ENCODE results near the gene POU5F1.

The POU5F1 gene

GRCh38 chr6:31210123-31210522 is 39.6 kb upstream of the POU5F1 start:
- no peaks in the 10 kb centered on the region for H3K9me3 ChIP-seq (ENCODE audit: severe bottlenecking)
- no peak overlapping the region for H3K27ac ChIP-seq (ENCODE audit: poor library complexity, severe bottlenecking)
- no peak overlapping the region for H3K4me3 ChIP-seq (ENCODE audit: severe bottlenecking)
- no peaks in the 10 kb centered on the region for H3K36me3 ChIP-seq (ENCODE audit: low read depth)
- ATAC-seq (ENCODE audit: low read depth) (no peak), DNase-seq (ENCODE audit: low spot score) (no peak)
- no peaks in the 10 kb centered on the region for H3K4me1 ChIP-seq (ENCODE audit: insufficient read depth, poor library complexity, severe bottlenecking)
- no peaks in the 10 kb centered on the region for H3K27me3 ChIP-seq (ENCODE audit: insufficient read depth, poor library complexity, severe bottlenecking)
- TF ChIP-seq, protein P1, sequence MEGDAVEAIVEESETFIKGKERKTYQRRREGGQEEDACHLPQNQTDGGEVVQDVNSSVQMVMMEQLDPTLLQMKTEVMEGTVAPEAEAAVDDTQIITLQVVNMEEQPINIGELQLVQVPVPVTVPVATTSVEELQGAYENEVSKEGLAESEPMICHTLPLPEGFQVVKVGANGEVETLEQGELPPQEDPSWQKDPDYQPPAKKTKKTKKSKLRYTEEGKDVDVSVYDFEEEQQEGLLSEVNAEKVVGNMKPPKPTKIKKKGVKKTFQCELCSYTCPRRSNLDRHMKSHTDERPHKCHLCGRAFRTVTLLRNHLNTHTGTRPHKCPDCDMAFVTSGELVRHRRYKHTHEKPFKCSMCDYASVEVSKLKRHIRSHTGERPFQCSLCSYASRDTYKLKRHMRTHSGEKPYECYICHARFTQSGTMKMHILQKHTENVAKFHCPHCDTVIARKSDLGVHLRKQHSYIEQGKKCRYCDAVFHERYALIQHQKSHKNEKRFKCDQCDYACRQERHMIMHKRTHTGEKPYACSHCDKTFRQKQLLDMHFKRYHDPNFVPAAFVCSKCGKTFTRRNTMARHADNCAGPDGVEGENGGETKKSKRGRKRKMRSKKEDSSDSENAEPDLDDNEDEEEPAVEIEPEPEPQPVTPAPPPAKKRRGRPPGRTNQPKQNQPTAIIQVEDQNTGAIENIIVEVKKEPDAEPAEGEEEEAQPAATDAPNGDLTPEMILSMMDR (IDR thresholded peaks at IDR 0.05; ENCODE audit: poor library complexity, severe bottlenecking), result no peak

- no peaks in the 10 kb centered on the region for H3K27me3 ChIP-seq (ENCODE audit: insufficient read depth, poor library complexity, severe bottlenecking)
- H3K9me3 ChIP-seq (ENCODE audit: severe bottlenecking), result no peaks in the 10 kb centered on the region
- DNase-seq (ENCODE audit: low spot score) (no peak), ATAC-seq (ENCODE audit: low read depth) (no peak)
- TF ChIP-seq, protein P1 (IDR thresholded peaks at IDR 0.05; ENCODE audit: poor library complexity, severe bottlenecking), result no peak
- no peak overlapping the region for H3K27ac ChIP-seq (ENCODE audit: poor library complexity, severe bottlenecking)
- H3K36me3 ChIP-seq (ENCODE audit: low read depth), result no peaks in the 10 kb centered on the region
- H3K4me3 ChIP-seq (ENCODE audit: severe bottlenecking), result no peak overlapping the region
- H3K4me1 ChIP-seq (ENCODE audit: insufficient read depth, poor library complexity, severe bottlenecking), result no peaks in the 10 kb centered on the region
These were observed 38.7 kb upstream of the POU5F1 start for GRCh38 chr6:31209137-31209536.

GRCh38 chr6:31208506-31208905 is 38.0 kb upstream of the POU5F1 start:
- Histone ChIP-seq H3K27me3 (ENCODE audit: insufficient read depth, poor library complexity, severe bottlenecking) (no peaks in the 10 kb centered on the region), H3K36me3 (ENCODE audit: low read depth) (no peaks in the 10 kb centered on the region), H3K4me1 (ENCODE audit: insufficient read depth, poor library complexity, severe bottlenecking) (peaks cover 2% of the 10 kb centered on the region), H3K4me3 (ENCODE audit: severe bottlenecking) (no peak overlapping the region), H3K27ac (ENCODE audit: poor library complexity, severe bottlenecking) (no peak overlapping the region), H3K9me3 (ENCODE audit: severe bottlenecking) (no peaks in the 10 kb centered on the region)
- no peak for DNase-seq (ENCODE audit: low spot score)
- TF ChIP-seq, protein P1 (IDR thresholded peaks at IDR 0.05; ENCODE audit: poor library complexity, severe bottlenecking), result no peak
- no peak for ATAC-seq (ENCODE audit: low read depth)

- no peaks in the 10 kb centered on the region for H3K27me3 ChIP-seq (ENCODE audit: insufficient read depth, poor library complexity, severe bottlenecking)
- H3K9me3 ChIP-seq (ENCODE audit: severe bottlenecking), result no peaks in the 10 kb centered on the region
- TF ChIP-seq, protein P1 (IDR thresholded peaks at IDR 0.05; ENCODE audit: poor library complexity, severe bottlenecking), result no peak
- H3K27ac ChIP-seq (ENCODE audit: poor library complexity, severe bottlenecking), result no peak overlapping the region
- H3K36me3 ChIP-seq (ENCODE audit: low read depth), result no peaks in the 10 kb centered on the region
- no peak for ATAC-seq (ENCODE audit: low read depth)
- no peak for DNase-seq (ENCODE audit: low spot score)
- H3K4me1 ChIP-seq (ENCODE audit: insufficient read depth, poor library complexity, severe bottlenecking), result peaks cover 16% of the 10 kb centered on the region
- no peak overlapping the region for H3K4me3 ChIP-seq (ENCODE audit: severe bottlenecking)
These were observed 35.2 kb upstream of the POU5F1 start for GRCh38 chr6:31205638-31206037.

GRCh38 chr6:31204751-31205145 is 34.3 kb upstream of the POU5F1 start:
- no peaks in the 10 kb centered on the region for H3K27me3 ChIP-seq (ENCODE audit: insufficient read depth, poor library complexity, severe bottlenecking)
- TF ChIP-seq, protein P1 (IDR thresholded peaks at IDR 0.05; ENCODE audit: poor library complexity, severe bottlenecking), result no peak
- DNase-seq (ENCODE audit: low spot score) (no peak), ATAC-seq (ENCODE audit: low read depth) (no peak)
- H3K27ac ChIP-seq (ENCODE audit: poor library complexity, severe bottlenecking), result peak overlapping the region; percentile 82
- H3K9me3 ChIP-seq (ENCODE audit: severe bottlenecking), result no peaks in the 10 kb centered on the region
- H3K36me3 ChIP-seq (ENCODE audit: low read depth), result no peaks in the 10 kb centered on the region
- H3K4me3 ChIP-seq (ENCODE audit: severe bottlenecking), result no peak overlapping the region
- peaks cover 16% of the 10 kb centered on the region for H3K4me1 ChIP-seq (ENCODE audit: insufficient read depth, poor library complexity, severe bottlenecking)

All from RWPE2 (cell line).